ENCODE results near the gene UFM1.

DNA sequence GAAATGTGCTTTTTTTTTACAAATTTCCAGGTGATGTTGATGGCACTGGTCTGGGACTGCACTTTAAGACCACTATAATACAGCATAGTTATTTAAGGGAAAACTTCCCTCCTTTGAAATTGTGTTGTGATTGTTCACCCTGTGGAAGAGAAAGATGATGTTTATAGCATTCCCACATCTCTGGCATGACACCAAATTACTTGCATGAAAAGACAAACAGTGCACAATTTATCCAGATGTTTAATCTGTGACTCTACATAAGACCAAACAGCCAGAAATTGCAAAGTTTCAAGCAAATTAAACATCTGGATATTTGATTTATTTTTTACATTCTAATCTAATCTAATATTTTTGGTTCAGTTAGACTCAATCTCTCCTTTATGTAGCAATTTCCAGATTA lies 51.6 kb downstream of the UFM1 start:
- no peak for TF ChIP-seq POLR2A (IDR thresholded peaks at IDR 0.05; ENCODE audit: extremely low read depth, insufficient read length)
- TF ChIP-seq, protein P1, sequence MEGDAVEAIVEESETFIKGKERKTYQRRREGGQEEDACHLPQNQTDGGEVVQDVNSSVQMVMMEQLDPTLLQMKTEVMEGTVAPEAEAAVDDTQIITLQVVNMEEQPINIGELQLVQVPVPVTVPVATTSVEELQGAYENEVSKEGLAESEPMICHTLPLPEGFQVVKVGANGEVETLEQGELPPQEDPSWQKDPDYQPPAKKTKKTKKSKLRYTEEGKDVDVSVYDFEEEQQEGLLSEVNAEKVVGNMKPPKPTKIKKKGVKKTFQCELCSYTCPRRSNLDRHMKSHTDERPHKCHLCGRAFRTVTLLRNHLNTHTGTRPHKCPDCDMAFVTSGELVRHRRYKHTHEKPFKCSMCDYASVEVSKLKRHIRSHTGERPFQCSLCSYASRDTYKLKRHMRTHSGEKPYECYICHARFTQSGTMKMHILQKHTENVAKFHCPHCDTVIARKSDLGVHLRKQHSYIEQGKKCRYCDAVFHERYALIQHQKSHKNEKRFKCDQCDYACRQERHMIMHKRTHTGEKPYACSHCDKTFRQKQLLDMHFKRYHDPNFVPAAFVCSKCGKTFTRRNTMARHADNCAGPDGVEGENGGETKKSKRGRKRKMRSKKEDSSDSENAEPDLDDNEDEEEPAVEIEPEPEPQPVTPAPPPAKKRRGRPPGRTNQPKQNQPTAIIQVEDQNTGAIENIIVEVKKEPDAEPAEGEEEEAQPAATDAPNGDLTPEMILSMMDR (IDR thresholded peaks at IDR 0.05; ENCODE audit: low read depth, low read length) = no peak

All from NB4 (cell line).